Fibroblast of the conjunctiva (primary cell): ENCODE measurements around the gene FCSK.

Source experiments
- DNase-seq: peaks from one replicate; pipeline ENCODE4 v3.0.0-alpha.2; 2010; ENCODE audit warnings: low read depth

FCSK gene

DNA sequence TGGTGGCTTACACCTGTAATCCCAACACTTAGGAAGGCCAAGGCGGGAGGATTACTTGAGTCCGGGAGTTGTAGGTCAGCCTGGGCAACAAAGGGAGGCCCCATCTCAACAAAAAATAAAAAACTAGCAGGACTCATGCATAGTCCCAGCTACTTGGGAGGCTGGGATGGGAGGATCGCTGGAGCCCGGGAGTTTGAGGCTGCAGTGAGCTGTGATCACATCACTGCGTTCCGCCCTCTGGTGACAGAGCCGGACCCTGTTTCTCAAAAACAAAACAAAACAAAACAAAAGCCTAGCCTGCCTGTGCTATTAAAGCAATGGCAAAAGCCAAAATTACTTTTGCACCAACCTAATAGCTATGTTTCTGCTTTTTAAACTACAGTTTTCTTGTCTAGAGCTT, 1.5 kb downstream of the FCSK start:
- DNase-seq, result no peak

DNA sequence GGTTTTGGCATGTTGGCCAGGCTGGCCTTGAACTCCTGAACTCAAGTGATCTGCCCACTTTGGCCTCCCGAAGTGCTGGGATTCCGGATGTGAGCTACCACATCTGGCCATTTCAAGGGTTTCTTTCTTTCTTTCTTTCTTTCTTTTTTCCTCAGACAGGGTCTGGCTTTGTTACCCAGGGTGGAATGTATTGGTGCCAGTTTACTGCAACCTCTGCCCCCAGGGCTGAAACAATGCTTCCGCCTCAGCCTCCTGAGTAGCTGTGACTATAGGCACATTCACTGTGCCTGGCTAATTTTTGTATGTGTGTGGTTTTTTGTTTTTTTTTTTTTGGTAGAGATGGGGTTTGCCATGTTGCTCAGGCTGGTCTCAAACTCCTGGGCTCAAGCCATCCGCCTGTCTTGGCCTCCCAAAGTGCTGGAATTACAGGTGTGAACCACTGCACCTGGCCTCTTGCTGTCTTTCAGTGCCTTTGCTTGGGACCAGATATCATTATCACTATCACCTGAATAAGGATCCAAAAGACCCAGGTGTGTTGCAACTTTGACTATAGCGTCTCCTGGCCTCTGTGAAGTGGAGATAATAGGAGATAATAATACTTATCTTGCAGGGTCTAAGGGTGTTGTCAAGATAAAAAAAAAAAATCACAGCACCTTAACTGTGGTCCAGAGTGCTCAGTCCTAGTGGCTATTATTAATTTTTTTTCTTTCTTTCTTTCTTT, 3.2 kb downstream of the FCSK start:
- no peak for DNase-seq

DNA sequence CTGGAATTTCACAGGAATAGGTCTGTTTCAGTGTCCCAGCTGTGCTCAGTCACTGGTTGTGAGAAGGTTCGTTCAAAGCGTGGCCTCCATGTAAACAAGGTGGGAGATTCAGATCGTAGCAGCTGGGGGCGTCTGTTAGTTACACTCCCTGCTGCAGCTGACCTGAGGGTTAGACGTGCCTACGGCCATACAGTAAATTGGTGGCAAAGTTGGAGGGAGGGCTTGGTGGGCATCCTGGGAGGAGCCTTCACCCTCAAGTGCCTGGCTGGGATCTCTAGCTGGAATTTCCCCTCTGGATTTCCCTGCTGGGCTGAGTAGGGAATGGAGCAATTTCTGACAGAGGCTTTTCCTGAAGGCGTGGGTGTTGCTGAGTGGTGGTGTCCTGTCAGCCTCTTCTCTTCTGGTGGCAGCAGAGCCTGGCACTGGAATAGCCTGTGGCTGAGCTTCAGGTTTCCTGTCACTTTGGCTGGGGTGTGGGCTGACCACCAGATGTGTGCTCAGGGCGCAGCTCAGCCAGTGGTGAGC, 6.4 kb downstream of the FCSK start:
- no peak for DNase-seq

DNA sequence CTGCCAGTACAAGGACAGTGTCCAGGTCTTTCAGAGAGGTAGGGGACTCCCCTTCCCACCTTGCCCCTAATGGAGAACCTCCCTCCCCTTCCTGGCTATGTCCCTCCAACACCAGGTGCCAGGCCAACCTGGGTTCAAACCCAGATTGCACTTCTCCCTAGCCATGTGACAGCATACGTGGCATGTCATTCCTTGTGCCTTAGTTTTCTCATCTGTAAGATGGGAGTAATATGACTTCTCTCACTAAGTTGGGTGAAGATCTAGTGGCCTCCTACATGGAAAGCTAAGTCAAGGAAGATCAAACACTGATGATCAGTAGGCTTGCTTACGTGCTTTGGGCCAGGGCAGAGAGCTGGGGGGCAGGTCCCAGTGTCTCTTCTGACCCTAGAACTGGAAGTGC, 8.8 kb downstream of the FCSK start:
- no peak for DNase-seq

DNA sequence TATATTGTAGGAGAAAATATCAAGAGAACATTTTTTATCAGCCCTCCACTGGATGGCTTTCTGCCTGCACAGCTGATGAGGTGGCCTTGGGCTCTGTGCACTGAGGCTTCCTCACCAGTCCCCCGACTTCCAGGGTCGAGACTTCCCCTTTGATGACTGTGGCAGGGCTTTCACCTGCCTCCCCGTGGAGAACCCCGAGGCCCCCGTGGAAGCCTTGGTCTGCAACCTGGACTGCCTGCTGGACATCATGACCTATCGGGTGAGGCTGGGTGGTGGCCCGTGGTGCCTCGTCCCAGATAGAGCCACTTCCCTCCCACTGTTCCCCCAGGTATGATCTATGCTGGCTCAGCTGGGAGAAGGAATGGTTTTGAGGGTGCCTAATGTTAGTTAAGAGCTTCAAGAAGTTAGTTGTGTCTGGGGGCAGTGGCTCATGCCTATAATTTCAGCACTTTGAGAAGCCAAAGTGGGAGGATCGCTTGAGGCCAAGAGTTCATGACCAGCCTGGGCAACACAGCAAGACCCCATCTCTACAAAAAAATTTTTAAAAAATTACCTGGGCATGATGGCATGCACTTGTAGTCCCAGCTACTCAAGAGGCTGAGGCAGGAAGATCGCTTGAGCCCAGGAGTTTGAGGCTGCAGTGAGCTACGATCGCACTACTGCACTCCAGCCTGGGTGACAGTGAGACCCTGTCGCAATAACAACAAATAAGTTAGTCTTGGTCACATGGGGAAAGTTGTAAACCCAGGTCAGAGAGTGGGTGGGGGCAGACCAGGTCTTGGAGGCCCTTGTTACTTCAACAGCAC, 11.8 kb downstream of the FCSK start:
- no peak for DNase-seq

DNA sequence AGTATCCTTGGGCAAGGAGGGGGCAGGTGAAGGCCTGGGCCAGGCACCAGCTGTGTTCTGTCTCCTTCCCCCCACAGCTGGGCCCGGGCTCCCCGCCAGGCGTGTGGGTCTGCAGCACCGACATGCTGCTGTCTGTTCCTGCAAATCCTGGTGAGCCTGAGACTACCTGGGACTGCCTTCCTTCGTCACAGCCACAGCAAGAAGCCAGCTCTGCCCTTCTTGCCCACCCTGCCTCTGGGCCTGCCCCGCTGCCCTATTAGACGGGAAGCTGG, 12.3 kb downstream of the FCSK start:
- DNase-seq, result no peak

DNA sequence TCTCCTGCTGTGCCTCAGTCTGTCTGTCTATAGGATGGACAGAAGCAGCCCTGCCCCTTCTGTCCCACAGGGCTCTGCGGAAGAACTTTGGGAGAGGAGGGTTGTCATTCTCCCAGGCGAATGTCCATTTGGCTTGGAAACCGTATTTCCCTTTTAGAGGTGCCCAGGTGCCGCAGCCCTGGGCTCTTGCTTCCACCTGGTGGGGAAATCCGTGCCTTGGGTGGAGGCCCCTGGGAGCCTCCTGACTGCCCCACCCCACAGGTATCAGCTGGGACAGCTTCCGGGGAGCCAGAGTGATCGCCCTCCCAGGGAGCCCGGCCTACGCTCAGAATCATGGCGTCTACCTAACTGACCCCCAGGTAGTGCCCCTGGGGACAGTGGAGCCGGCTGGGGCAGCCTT, 12.7 kb downstream of the FCSK start:
- DNase-seq, result no peak

DNA sequence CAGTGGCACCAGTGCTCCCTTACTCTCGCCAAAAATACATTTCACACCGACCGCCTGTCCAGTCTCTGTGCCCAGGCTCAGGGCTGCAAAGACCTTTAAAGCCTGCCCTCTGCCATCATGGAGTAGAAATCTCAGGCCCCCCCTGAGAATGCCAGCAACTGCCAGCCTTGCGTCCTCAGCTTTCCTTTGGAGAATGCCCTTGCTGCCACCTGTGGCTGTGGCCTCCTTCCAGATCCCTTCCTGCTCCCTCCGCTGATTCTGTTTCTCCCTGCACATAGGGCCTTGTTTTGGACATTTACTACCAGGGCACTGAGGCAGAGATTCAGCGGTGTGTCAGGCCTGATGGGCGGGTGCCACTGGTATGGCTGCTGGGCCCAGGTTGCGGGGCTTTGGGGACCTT, 13.2 kb downstream of the FCSK start:
- DNase-seq, result no peak

DNA sequence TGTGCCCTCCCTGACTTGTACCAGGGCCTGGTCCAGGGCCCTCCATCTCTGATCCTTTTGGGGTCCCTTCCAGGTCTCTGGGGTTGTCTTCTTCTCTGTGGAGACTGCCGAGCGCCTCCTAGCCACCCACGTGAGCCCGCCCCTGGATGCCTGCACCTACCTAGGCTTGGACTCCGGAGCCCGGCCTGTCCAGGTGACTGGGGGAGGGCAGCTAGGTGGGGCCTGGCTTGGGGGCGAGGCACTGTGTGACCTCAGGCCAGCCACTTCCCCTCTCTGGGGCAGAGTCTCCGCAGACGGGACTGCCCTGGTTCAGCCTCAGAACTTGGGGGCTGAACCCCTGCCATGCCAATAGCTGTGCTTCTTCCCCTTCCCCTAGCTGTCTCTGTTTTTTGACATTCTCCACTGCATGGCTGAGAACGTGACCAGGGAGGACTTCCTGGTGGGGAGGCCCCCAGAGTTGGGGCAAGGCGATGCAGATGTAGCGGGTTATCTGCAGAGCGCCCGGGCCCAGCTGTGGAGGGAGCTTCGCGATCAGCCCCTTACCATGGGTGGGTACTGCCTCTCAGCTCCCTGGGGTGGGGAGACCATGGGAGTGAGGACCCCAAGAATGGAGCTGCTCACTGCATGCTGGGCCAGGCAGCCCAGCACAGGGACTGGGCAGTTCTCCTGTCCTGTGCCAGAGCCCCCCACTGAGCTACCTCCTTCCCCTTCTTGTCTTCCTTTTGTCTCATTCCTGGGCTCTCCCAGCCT, 14.6 kb downstream of the FCSK start:
- no peak for DNase-seq

DNA sequence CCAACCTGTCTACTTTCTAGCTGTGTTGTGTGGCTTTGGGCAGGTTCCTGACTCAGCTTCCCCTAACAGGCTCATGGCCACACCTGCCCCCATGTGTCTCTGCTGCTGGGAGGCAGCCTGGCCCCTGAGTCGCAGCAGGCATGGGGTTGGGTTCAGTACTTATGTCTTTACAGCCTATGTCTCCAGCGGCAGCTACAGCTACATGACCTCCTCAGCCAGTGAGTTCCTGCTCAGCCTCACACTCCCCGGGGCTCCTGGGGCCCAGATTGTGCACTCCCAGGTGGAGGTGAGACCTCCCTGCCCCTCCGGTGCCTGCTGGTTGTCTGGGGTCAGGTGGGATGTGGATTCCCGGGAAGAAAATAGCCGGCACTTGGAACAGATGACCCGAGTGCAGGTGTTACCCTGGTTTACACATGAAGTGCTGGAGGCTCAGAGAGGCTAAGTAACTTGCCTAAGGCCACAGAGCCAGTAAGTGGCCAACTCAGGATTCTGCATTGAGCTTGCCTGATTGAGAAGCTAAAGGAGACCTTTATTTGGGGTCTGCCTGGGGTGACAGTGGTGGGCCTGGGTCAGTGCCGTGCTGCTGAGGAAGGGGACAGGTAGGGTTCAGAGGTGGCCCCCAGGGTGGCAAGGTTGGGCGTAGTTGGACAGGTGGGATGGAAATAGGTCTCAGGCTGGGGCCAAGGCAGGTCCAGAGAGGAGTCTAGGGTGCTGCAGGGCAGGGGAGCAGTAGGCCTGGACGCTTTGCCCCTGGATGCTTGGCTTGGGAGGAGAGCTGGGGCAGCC, 15.9 kb downstream of the FCSK start:
- no peak for DNase-seq

DNA sequence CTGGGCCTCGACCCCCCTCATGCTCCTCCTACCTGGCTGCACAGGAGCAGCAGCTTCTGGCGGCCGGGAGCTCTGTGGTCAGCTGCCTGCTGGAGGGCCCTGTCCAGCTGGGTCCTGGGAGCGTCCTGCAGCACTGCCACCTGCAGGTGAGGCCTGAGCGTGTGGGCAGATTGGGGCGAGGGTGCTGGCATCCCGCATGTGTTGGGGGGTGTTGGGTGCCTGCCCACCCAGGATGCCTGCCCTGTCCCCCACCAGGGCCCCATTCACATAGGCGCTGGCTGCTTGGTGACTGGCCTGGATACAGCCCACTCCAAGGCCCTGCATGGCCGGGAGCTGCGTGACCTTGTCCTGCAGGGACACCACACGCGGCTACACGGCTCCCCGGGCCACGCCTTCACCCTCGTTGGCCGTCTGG, 16.5 kb downstream of the FCSK start:
- DNase-seq, result no peak

DNA sequence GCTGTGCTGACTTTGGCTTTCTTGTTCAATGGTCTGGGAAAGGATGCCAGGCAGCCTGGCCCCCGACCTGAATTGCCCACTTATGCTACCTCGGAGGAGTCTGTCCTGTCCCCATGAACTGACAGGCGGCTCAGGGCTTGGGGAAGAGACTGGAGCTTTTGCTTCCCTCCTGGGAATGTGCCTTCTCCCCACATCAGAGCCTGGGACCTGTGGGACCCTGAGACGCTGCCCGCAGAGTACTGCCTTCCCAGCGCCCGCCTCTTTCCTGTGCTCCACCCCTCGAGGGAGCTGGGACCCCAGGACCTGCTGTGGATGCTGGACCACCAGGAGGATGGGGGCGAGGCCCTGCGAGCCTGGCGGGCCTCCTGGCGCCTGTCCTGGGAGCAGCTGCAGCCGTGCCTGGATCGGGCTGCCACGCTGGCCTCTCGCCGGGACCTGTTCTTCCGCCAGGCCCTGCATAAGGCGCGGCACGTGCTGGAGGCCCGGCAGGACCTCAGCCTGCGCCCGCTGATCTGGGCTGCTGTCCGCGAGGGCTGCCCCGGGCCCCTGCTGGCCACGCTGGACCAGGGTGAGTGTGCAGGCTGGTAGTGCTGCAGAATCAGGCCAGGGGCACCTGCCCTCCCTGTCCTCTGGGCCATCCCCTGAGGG, 18.5 kb downstream of the FCSK start:
- no peak for DNase-seq

DNA sequence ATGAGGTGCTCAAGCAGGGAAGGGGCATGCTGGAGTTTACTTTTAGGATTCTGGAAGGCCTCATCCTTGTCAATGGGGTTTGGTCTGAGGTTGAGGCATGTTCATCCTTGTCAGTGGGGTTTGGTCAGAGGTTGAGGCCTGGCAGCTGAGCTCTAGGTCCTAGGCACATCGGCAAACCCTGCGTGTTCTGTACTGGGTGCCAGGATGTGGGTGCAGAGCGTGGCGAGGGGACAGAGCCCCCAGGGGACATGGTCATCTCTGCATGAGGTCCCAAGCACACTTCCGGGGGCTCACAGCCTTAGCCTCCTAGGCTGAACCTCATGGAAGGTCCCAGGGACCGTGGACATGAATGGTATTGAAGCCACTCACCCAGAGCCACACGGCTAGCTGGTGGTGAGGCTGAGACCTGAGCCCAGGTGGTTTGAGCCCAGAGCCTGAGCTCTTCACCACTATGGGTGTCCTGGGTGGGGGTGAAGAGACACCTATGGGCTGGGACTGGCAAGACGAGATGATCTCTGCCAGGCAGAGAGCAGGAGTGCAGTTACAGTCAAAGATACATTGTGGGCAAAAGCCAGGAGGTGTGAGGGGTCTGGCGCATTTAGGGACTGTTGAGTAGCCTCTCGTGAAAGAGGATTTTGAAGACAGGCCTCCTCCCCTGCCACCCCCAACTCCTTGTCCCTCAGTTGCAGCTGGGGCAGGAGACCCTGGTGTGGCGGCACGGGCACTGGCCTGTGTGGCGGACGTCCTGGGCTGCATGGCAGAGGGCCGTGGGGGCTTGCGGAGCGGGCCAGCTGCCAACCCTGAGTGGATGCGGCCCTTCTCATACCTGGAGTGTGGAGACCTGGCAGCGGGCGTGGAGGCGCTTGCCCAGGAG, 19.3 kb downstream of the FCSK start:
- DNase-seq, result no peak

DNA sequence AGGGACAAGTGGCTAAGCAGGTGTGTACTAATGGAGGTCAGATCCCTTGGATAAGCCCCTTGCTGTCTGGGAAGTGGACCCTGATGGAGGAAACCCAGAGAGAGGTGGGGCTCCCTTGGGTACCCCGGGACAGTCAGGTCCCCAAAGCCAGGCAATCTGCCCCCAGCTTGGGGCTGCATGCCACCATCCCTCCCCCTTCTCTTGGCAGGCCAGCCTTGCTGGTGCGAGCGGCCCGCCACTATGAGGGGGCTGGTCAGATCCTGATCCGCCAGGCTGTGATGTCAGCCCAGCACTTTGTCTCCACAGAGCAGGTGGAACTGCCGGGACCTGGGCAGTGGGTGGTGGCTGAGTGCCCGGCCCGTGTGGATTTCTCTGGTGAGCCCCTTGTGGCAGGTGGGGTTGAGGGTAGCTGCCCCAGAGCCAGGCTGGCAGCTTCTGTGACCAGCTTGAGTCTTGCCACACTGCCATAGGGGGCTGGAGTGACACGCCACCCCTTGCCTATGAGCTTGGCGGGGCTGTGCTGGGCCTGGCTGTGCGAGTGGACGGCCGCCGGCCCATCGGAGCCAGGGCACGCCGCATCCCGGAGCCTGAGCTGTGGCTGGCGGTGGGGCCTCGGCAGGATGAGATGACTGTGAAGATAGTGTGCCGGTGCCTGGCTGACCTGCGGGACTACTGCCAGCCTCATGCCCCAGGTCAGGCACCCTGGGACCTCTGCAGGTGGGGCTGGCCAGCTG, 20.1 kb downstream of the FCSK start:
- DNase-seq, result no peak

DNA sequence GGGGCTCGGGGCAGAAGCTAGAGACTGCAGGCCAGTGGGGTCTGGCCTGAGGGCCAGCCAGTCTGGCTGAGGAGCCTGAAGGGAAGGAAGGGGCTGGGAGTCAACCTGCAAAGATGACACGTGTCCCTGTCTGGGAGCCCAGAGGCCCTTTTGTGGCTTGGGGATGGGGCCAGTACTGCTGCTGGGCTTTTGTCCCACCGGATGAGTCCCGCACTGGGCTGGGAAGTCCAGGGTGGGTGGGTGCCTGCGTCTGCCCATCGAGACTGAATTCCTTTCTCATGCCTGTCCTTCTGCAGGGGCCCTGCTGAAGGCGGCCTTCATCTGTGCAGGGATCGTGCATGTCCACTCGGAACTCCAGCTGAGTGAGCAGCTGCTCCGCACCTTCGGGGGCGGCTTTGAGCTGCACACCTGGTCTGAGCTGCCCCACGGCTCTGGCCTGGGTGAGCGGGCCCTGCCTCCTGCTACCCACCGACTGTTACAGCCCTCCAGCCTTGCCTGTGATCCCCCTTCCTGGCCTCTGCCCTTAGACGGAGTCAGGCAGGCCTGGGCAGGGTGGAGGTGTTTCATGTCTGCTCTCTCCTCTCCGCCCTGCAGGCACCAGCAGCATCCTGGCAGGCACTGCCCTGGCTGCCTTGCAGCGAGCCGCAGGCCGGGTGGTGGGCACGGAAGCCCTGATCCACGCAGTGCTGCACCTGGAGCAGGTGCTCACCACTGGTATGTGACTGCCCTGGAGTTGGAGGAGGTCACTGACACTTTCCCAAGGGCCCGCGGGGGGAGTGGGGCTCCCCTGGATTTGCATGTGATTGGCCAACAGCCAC, 20.9 kb downstream of the FCSK start:
- no peak for DNase-seq

DNA sequence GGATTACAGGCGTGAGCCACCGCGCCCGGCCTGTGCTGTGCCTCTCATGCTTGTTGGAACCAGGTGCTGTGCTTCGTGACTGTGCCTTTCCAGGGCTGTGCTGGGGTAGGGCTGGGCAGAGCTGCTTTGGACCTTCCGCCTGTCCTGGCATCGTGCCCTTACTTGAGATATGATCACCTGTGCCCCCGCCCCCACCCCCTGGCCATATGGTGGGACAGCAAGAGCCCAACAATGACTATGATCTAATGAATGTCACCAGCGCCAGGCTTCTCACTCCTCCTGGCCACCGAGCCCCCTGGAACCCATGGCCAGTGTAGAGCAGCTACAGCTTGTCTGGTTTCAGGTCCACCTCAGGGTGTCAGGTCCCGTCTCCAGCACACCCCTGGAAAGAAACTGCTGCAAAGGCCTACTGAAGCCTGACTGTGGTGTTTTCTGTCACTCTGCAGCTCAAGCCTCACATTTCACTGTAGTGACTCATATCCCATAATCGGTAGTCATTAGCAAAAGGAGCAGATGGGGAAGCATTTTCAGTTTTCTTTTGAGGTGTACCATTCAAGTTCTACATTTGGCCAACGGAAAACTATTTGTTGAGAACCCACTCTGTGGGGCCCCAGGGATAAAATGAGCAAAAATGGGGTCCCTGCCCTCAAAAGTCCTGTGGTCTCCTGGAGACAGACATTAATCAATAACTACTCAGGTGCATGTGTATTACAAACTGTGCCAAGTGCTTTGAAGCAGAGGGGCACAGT, 22.1 kb downstream of the FCSK start:
- DNase-seq, result no peak

DNA sequence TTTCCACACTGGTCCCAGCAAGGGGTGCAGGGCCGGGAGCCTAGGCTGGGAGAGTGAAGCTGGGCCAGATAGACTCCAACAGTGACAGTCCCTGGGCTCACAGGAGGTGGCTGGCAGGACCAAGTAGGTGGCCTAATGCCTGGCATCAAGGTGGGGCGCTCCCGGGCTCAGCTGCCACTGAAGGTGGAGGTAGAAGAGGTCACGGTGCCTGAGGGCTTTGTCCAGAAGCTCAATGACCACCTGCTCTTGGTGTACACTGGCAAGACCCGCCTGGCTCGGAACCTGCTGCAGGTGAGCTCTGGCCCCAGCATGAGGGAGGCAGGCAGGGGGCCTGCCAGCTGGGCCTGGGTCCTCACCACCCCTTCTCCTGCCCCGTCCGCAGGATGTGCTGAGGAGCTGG, 23.8 kb downstream of the FCSK start:
- DNase-seq, result no peak

DNA sequence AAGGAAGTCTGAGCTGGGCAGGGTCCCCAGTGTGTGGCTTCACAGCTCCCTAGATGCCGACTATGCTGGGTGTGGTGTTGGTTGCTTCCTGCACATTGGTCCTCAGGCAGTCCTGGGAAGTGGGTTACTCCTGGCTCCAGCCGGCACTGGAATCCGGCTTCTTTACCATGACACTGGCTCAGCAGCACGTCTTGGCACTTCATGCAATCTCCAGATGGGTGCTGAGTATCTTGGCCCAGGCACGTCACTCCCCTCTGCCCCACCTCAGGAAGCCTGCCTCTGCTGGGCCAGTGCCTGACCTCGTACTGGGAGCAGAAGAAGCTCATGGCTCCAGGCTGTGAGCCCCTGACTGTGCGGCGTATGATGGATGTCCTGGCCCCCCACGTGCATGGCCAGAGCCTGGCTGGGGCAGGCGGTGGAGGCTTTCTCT, 24.5 kb downstream of the FCSK start:
- no peak for DNase-seq
